Stimulated activated CD4-positive, alpha-beta T cell treated with anti-CD3 and anti-CD28 coated beads, Interleukin-12 subunit alpha, Interleukin-12 subunit beta, amount 100 ng/mL, for 48 hours (primary cell): ENCODE results near the gene ANKRD11.
"Not testable (repeated sequence)": the region's sequence is repeated elsewhere in the genome, so short reads cannot be mapped to it uniquely, and the experiment has no call there.

Experiments
- DNase-seq, 3 donors: peaks; one replicate each; pipeline ENCODE4 v3.0.0-alpha.2; 2020; ENCODE audit warnings: low read depth in 2 of 3, low spot score in 1 of 3

The ANKRD11 gene

GRCh38 chr16:89334050-89334449, 156.3 kb downstream of the ANKRD11 start:
- DNase-seq = no peak

GRCh38 chr16:89333401-89334001, 156.9 kb downstream of the ANKRD11 start:
- DNase-seq = not testable (repeated sequence)

GRCh38 chr16:89332902-89333245, 157.5 kb downstream of the ANKRD11 start:
- DNase-seq = no peak

GRCh38 chr16:89332243-89332901, 158.0 kb downstream of the ANKRD11 start:
- no peak for DNase-seq

GRCh38 chr16:89331371-89332109, 158.8 kb downstream of the ANKRD11 start:
- DNase-seq = no peak

GRCh38 chr16:89330177-89330856, 160.0 kb downstream of the ANKRD11 start:
- no peak for DNase-seq

GRCh38 chr16:89329830-89330176, 160.6 kb downstream of the ANKRD11 start:
- DNase-seq = not testable (repeated sequence)

GRCh38 chr16:89328412-89329400, 161.7 kb downstream of the ANKRD11 start:
- not testable (repeated sequence) for DNase-seq

- no peak for DNase-seq
Measured at GRCh38 chr16:89326721-89327120, 163.6 kb downstream of the ANKRD11 start.

GRCh38 chr16:89325861-89326471, 164.4 kb downstream of the ANKRD11 start:
- no peak for DNase-seq

GRCh38 chr16:89324056-89325010, 166.0 kb downstream of the ANKRD11 start:
- peak; percentile 56 to 73 (median 58) for DNase-seq

GRCh38 chr16:89323120-89323960, 167.0 kb downstream of the ANKRD11 start:
- DNase-seq = no peak

- DNase-seq = no peak
Measured at GRCh38 chr16:89322321-89323119, 167.8 kb downstream of the ANKRD11 start.

GRCh38 chr16:89320782-89321501, 169.4 kb downstream of the ANKRD11 start:
- DNase-seq = no peak

- peak; percentile 38 to 52 (median 47) for DNase-seq
Measured at GRCh38 chr16:89319886-89320781, 170.2 kb downstream of the ANKRD11 start.

- no peak for DNase-seq
Measured at GRCh38 chr16:89319631-89319885, 170.8 kb downstream of the ANKRD11 start.
